HepG2 (cell line): ENCODE measurements around the gene POMGNT2. TPM values are rescaled to one million over a fixed set of nuclear protein-coding genes. Genes with fewer than 3 reads are reported as not detected.

Source experiments
- DMAP1 ChIP-seq: IDR thresholded peaks from 2 replicates; pipeline ENCODE4 v1.6.1; 2016
- ELF3 ChIP-seq: IDR thresholded peaks from 2 replicates; pipeline ENCODE4 v1.6.1; 2016; ENCODE audit warnings: missing genetic modification reagents, missing compliant biosample characterization
- IRF2 ChIP-seq: IDR thresholded peaks from 2 replicates; pipeline ENCODE4 v1.6.1; 2018; ENCODE audit warnings: missing genetic modification reagents, missing compliant biosample characterization
- MIER3 ChIP-seq: IDR thresholded peaks from 2 replicates; pipeline ENCODE4 v1.6.1; 2016; ENCODE audit warnings: missing compliant biosample characterization, borderline replicate concordance
- RBFOX2 ChIP-seq: fragments of 200-400 bp; formaldehyde crosslinking; IDR thresholded peaks from 2 replicates; pipeline ENCODE4 v1.6.1; 2017; ENCODE audit warnings: low read depth, mild to moderate bottlenecking, low read length
- SAP130 ChIP-seq: IDR thresholded peaks from 2 replicates; pipeline ENCODE4 v1.6.1; 2016; ENCODE audit warnings: low read depth
- ZFP62 ChIP-seq: sonication (generic); formaldehyde crosslinking; IDR thresholded peaks from 2 replicates; pipeline ENCODE4 v1.4.0; 2020; ENCODE audit warnings: missing genetic modification reagents
- ZNF234 ChIP-seq: sonication (generic); formaldehyde crosslinking; conservative IDR thresholded peaks from 2 replicates; pipeline ENCODE4 v1.5.1; 2020; ENCODE audit warnings: mild to moderate bottlenecking, missing genetic modification reagents
- ZNF564 ChIP-seq: sonication (generic); formaldehyde crosslinking; IDR thresholded peaks from 2 replicates; pipeline ENCODE4 v1.8.1; 2023; ENCODE audit warnings: mild to moderate bottlenecking, missing genetic modification reagents
- ZNF777 ChIP-seq: sonication (generic); formaldehyde crosslinking; IDR thresholded peaks from 2 replicates; pipeline ENCODE4 v1.4.0; 2020; ENCODE audit warnings: missing genetic modification reagents
- polyA plus RNA-seq, 8 experiments: library from polyadenylated mRNA; depleted of rRNA in 3 of 8; stranded (reverse) in 7 of 8; unstranded in 1 of 8; fragments of >200 nt; fragmentation: Illumina TruSeq in 4 of 8; extraction: Trizol in 4 of 8; gene quantifications; 2 replicates each; pipeline versions ENCODE4 v1.2.1 to v1.2.3, GENCODE V29; 2011 to 2016; ENCODE audit warnings: low read depth in 4 of 8, missing spikeins in 1 of 8, mixed read lengths in 1 of 8; ENCODE audit not compliant: insufficient read depth in 1 of 8
- total RNA-seq, 5 experiments: library from RNA; depleted of rRNA; stranded (reverse); fragments of >200 nt; fragmentation: Illumina TruSeq; extraction: Trizol; gene quantifications; 2 replicates each; pipeline ENCODE4 v1.2.3, GENCODE V29; 2016; ENCODE audit warnings: low read depth in 1 of 5
- TF ChIP-seq, protein P1 (sequence below), 2 experiments: sonication (generic) in 1 of 2; formaldehyde crosslinking in 1 of 2; IDR thresholded peaks; 2 replicates each; pipeline versions ENCODE4 v1.4.0 to v1.6.1; 2016 to 2020; ENCODE audit warnings: borderline replicate concordance in 1 of 2, low read depth in 1 of 2, mild to moderate bottlenecking in 1 of 2, missing genetic modification reagents in 1 of 2
- TF ChIP-seq, protein P2 (sequence below): sonication (generic); formaldehyde crosslinking; IDR thresholded peaks from 2 replicates; pipeline ENCODE4 v1.8.0; 2023; ENCODE audit warnings: mild to moderate bottlenecking, missing genetic modification reagents
- TF ChIP-seq, protein P3 (sequence below): sonication (generic); formaldehyde crosslinking; IDR thresholded peaks from 2 replicates; pipeline ENCODE4 v1.4.0; 2020; ENCODE audit warnings: missing genetic modification reagents
- TF ChIP-seq, protein P4 (sequence below): IDR thresholded peaks from 2 replicates; pipeline ENCODE4 v1.6.1; 2016; ENCODE audit warnings: missing genetic modification reagents, missing compliant biosample characterization
- TF ChIP-seq, protein P5 (sequence below): sonication (generic); formaldehyde crosslinking; IDR thresholded peaks from 2 replicates; pipeline ENCODE4 v1.5.1; 2020; ENCODE audit warnings: mild to moderate bottlenecking, missing genetic modification reagents, moderate library complexity

POMGNT2 gene
- total and polyA plus RNA-seq, 2 of the 13 experiments (the other 11 are each of a cell fraction or from before 2014, with no cell fraction given): 10.5 to 12.4 TPM

DNA sequence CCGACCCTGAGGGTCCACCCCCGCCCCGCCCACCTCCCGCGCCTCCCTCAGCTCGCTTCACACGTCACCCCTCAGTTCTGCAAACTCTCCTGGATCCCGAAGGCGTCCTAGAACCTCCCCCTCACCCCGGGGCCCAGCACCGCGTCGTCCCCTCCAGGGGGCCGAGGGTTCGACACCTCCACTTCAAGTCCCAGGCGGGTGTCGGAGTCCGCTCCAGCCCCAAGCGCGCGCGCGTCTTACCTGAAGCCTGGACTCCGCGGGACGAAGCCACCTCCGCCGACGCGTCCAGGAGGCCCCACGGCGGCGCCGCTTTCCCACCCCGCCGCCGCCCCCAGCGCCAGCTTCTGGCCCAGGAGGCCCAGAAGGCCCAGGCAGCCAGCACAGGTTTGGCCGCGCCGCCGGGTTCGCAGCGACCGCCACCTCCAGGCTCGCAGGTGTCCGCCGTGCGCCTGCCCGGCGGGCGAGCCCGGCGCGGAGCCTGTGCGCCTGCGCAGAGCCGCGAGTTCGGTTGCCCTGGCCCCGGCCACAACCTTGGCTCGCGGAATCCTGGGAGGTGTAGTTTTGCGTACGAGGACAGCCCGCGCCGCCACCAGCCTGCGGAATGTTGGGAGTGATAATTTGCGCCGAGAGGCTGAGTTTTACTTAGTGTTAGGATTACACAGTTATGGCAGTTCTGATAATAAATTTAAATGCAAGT is at the start of gene POMGNT2 (continued):
- TF ChIP-seq, protein P1, sequence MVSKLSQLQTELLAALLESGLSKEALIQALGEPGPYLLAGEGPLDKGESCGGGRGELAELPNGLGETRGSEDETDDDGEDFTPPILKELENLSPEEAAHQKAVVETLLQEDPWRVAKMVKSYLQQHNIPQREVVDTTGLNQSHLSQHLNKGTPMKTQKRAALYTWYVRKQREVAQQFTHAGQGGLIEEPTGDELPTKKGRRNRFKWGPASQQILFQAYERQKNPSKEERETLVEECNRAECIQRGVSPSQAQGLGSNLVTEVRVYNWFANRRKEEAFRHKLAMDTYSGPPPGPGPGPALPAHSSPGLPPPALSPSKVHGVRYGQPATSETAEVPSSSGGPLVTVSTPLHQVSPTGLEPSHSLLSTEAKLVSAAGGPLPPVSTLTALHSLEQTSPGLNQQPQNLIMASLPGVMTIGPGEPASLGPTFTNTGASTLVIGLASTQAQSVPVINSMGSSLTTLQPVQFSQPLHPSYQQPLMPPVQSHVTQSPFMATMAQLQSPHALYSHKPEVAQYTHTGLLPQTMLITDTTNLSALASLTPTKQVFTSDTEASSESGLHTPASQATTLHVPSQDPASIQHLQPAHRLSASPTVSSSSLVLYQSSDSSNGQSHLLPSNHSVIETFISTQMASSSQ (IDR thresholded peaks at IDR 0.05; ENCODE audit: low read depth): no peak
- TF ChIP-seq, protein P1 (CRISPR knock-in tag; IDR thresholded peaks at IDR 0.05; ENCODE audit: borderline replicate concordance): no peak; the same call in 1 of the 2 replicates
- TF ChIP-seq RBFOX2 (peak; percentile 65), DMAP1 (CRISPR knock-in tag) (0 out of 2 replicates have a peak, but pooled peaks have one; percentile 22), ZNF564 (CRISPR knock-in tag) (0 out of 2 replicates have a peak, but pooled peaks have one; percentile 67), ELF3 (no peak), ZNF234 (CRISPR knock-in tag) (no peak), SAP130 (peak; percentile 17; the same call in 1 of the 2 replicates), IRF2 (CRISPR knock-in tag) (peak; percentile 73; the same call in 1 of the 2 replicates), MIER3 (CRISPR knock-in tag) (0 out of 2 replicates have a peak, but pooled peaks have one; percentile 11), ZFP62 (CRISPR knock-in tag) (no peak), ZNF777 (peak; percentile 97)
- TF ChIP-seq, protein P2, sequence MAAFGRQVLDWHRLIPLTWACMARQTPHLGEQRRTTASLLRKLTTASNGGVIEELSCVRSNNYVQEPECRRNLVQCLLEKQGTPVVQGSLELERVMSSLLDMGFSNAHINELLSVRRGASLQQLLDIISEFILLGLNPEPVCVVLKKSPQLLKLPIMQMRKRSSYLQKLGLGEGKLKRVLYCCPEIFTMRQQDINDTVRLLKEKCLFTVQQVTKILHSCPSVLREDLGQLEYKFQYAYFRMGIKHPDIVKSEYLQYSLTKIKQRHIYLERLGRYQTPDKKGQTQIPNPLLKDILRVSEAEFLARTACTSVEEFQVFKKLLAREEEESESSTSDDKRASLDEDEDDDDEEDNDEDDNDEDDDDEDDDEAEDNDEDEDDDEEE (CRISPR knock-in tag): peak; percentile 53; the same call in 1 of the 2 replicates
- TF ChIP-seq, protein P3, sequence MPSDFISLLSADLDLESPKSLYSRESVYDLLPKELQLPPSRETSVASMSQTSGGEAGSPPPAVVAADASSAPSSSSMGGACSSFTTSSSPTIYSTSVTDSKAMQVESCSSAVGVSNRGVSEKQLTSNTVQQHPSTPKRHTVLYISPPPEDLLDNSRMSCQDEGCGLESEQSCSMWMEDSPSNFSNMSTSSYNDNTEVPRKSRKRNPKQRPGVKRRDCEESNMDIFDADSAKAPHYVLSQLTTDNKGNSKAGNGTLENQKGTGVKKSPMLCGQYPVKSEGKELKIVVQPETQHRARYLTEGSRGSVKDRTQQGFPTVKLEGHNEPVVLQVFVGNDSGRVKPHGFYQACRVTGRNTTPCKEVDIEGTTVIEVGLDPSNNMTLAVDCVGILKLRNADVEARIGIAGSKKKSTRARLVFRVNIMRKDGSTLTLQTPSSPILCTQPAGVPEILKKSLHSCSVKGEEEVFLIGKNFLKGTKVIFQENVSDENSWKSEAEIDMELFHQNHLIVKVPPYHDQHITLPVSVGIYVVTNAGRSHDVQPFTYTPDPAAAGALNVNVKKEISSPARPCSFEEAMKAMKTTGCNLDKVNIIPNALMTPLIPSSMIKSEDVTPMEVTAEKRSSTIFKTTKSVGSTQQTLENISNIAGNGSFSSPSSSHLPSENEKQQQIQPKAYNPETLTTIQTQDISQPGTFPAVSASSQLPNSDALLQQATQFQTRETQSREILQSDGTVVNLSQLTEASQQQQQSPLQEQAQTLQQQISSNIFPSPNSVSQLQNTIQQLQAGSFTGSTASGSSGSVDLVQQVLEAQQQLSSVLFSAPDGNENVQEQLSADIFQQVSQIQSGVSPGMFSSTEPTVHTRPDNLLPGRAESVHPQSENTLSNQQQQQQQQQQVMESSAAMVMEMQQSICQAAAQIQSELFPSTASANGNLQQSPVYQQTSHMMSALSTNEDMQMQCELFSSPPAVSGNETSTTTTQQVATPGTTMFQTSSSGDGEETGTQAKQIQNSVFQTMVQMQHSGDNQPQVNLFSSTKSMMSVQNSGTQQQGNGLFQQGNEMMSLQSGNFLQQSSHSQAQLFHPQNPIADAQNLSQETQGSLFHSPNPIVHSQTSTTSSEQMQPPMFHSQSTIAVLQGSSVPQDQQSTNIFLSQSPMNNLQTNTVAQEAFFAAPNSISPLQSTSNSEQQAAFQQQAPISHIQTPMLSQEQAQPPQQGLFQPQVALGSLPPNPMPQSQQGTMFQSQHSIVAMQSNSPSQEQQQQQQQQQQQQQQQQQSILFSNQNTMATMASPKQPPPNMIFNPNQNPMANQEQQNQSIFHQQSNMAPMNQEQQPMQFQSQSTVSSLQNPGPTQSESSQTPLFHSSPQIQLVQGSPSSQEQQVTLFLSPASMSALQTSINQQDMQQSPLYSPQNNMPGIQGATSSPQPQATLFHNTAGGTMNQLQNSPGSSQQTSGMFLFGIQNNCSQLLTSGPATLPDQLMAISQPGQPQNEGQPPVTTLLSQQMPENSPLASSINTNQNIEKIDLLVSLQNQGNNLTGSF (CRISPR knock-in tag): 0 out of 2 replicates have a peak, but pooled peaks have one; percentile 50
- TF ChIP-seq, protein P4, sequence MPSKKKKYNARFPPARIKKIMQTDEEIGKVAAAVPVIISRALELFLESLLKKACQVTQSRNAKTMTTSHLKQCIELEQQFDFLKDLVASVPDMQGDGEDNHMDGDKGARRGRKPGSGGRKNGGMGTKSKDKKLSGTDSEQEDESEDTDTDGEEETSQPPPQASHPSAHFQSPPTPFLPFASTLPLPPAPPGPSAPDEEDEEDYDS: no peak
- TF ChIP-seq, protein P5, sequence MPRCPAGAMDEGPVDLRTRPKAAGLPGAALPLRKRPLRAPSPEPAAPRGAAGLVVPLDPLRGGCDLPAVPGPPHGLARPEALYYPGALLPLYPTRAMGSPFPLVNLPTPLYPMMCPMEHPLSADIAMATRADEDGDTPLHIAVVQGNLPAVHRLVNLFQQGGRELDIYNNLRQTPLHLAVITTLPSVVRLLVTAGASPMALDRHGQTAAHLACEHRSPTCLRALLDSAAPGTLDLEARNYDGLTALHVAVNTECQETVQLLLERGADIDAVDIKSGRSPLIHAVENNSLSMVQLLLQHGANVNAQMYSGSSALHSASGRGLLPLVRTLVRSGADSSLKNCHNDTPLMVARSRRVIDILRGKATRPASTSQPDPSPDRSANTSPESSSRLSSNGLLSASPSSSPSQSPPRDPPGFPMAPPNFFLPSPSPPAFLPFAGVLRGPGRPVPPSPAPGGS (CRISPR knock-in tag): peak; percentile 85; the same call in 1 of the 2 replicates
